Thyroid gland (tissue), 4 donors: ENCODE measurements around the gene SLCO3A1.

Experiments
- POLR2A ChIP-seq, 2 donors: fragments of 450-650 bp; IDR thresholded peaks; one replicate each; pipeline ENCODE4 v1.6.1; 2017; ENCODE audit warnings: antibody characterized with exemption in 2 of 2, mild to moderate bottlenecking in 2 of 2, moderate library complexity in 1 of 2
- TF ChIP-seq, protein P1 (sequence below), 6 experiments: fragments of 200-600 bp in 3 of 6; fragments of 450-650 bp in 3 of 6; sonication (generic) in 3 of 6; IDR thresholded peaks; one replicate each; pipeline ENCODE4 v1.5.1; 2016 to 2019; ENCODE audit warnings: antibody characterized with exemption in 6 of 6, mild to moderate bottlenecking in 2 of 6, inconsistent platforms in 1 of 6, moderate library complexity in 1 of 6

DNA sequence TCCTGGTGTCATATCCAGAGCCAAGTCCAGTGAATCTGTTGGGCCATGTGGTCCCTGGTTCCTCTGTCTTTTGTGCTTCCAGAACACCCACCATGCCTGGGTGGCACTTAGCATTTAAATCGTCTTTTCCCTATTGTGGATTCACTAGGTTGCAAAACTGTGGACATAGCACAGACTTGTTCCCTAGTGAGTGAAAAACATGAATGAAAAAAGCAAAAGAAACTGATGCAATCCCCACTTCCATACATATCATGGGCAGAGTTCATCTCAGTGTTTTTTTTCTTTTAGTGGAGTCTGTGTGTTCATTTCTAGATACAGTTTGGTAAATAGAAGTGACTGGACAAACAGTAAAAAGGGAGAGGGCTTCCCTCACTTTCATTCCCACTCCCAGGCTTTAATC, 170.5 kb downstream of the SLCO3A1 start:
- TF ChIP-seq, protein P1, sequence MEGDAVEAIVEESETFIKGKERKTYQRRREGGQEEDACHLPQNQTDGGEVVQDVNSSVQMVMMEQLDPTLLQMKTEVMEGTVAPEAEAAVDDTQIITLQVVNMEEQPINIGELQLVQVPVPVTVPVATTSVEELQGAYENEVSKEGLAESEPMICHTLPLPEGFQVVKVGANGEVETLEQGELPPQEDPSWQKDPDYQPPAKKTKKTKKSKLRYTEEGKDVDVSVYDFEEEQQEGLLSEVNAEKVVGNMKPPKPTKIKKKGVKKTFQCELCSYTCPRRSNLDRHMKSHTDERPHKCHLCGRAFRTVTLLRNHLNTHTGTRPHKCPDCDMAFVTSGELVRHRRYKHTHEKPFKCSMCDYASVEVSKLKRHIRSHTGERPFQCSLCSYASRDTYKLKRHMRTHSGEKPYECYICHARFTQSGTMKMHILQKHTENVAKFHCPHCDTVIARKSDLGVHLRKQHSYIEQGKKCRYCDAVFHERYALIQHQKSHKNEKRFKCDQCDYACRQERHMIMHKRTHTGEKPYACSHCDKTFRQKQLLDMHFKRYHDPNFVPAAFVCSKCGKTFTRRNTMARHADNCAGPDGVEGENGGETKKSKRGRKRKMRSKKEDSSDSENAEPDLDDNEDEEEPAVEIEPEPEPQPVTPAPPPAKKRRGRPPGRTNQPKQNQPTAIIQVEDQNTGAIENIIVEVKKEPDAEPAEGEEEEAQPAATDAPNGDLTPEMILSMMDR (IDR thresholded peaks at IDR 0.05) = no peak
- no peak for TF ChIP-seq POLR2A (IDR thresholded peaks at IDR 0.05)
